HG03565 (cell line): ENCODE results near the gene EN2.
A peak's percentile ranks its signal among the peaks of the same experiment; 100 is the strongest.

ENCODE experiments used
- ATAC-seq: cut with Tn5 transposase; IDR thresholded peaks from one replicate; pipeline ENCODE4 v1.9.1; 2021; ENCODE audit warnings: mild to moderate bottlenecking, moderate library complexity; ENCODE audit not compliant: unreplicated experiment

EN2 gene

GRCh38 chr7:155462163-155462735 lies 4.3 kb downstream of the EN2 start:
- no peak for ATAC-seq

DNA sequence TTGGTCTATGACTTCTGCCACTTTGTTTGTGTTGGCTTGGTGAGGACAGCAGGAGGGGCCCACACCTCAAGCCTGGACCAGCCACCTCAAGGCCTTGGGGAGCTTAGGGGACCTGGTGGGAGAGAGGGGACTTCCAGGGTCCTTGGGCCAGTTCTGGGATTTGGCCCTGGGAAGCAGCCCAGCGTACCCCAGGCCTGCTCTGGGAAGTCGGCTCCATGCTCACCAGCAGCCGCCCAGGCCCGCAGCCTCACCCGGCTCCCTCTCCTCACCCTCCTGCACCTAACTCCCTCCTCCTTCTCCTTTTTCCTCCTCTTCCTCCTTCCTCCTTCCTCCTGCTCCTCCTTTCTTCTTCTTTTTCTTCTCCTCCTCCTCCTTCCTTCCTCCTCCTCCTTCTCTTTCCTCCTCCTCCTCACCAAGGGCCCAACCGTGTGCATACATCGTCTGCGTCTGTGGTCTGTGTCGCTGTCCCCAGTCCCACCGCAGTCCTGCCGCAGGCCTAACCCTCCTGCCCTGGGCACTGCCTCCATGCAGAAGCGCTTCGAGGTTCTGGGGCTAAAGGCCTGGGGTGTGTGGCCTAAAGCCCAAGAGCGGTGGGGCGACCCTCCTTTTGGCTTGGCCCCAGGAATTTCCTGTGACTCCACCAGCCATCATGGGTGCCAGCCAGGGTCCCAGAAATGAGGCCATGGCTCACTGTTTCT lies 5.3 kb downstream of the EN2 start:
- no peak for ATAC-seq

DNA sequence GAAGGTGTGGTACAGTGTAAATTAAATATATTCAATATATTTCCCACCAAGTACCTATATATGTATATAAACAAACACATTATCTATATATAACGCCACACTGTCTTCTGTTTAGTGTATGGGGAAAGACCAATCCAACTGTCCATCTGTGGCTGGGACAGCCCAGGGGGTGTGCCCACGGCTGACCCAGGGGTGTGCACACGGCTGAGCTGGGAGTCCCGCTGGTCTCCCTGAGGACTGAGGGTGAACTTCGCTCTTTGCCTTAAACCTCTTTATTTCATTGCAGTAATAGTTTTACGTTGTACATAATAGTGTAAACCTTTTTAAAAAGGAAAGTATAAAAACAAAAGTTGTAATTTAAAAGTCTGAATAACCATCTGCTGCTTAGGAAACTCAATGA lies 6.3 kb downstream of the EN2 start:
- no peak for ATAC-seq

GRCh38 chr7:155464948-155465739 lies 7.2 kb downstream of the EN2 start:
- ATAC-seq = no peak

GRCh38 chr7:155465761-155466141 lies 7.8 kb downstream of the EN2 start:
- ATAC-seq = no peak

DNA sequence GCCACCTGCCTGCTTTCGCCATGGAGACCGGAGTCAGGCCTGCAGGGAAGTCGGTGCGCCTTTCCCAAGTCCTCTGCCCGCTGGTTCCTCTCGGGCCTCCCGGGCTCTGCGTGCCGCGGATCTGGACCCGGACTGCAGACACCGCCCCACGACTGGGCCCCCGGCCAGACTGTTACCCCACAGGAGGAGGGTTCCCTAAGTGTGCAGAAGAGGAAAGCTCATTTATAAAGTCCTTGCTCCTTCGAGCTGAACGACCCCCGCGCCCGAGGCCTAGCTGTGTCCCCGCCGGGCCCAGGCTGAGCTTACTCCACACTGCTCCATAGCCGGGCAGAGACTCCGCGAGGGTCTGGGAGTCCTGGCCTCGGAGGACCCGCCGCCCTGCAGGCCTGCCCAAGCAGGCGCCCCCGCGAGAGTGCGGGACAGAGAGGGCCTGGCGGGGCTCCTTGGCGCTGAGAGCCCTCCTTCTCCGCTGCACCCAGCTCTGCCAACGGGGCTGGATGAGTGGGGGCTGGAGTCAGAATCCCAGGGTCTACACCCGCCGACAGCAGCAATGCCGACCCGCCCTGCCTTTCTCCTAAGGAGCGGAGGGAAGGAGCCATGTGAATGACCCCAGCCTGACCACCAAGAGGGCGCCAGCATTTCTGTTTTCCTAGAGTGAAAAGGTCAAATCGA lies 8.3 kb downstream of the EN2 start:
- no peak for ATAC-seq

DNA sequence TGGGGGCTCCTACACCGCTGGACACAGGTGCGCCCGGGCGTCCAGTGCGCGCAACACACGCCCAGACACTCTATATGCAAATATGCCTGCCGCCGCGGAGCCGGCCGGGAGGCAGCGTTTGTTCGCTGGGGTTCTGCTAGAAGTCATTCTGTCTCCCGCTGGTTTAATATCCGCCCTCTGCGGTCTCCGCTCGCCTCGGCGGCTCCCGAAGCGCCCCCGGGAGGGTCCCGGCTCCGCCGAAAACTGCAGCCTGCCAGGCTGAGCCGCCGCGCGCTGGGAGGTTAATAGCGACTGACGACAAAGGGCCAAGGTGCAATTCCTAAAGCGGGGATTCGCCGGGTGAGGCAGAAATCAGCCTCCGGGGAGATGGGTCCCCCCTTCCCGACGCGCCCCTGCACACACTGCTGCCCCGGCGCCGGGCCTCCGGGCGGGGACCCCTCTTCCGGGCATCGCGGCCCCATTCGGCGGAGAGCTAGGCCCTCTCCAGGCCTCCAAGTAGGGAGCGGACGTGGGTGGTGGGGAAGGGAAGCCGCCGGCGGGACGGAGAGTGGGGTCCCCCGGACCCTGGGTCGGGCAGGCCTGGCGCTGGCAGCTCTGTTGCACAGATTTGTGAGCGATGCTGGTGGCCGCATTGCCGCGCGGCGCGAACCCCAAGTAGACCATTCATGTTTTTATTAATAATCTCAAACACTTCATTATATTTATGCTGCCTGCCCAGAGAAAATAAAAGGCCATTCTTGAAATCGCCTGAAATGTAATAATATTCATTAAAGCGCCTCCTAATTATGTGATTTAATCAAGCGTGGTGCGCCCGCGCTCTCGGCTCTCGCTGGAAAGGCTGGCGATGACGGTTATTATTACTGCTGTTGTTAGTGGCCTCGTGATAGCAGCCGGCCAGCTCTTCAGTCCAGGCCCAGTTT lies 9.1 kb downstream of the EN2 start:
- no peak for ATAC-seq

DNA sequence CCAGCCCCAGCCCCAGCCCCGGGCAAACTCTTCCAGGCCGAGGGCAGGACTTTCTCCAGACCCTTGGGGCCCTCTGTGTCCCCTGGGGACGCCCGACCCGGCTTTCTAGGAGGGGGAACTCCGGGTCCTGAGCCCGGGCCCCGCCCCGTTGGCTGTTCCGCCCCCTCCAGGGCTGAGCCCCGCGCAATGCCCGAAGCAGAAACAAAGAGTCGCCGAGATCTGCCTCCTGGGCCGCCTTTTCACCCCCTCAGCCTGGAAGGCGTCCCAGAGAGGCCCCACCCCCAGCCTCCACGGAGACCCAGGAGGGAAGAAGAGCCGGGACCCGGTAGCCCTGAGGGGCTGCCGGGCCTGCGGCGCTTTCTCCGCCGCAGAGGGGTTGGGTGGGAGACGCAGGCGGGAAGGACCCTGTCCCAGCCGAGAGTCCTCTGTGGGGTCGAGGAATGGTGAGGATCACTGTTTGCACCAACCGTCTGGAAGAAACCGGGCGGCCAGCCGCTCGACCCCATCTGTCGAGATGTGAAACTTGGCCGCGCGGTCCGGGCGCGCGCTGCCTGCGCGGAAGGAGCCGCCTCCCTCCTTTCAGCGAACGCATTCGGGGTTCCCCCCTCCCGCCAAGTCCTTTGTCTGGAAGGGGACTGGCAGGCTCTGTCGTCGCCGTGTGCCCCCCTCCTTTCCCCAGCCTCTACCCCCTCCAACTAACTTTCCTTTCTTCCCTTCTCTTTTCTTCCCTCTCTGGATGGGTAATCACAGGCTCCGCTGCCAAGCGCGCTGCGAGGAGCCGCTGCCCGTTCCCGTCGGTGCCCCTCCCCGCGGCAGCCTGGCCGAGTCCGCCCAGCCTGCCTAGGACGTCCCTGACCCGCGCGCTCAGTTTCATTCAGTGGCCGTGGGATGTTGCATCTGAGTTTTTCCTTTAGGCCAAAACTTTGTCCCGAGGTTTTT lies 10.2 kb downstream of the EN2 start:
- no peak for ATAC-seq

DNA sequence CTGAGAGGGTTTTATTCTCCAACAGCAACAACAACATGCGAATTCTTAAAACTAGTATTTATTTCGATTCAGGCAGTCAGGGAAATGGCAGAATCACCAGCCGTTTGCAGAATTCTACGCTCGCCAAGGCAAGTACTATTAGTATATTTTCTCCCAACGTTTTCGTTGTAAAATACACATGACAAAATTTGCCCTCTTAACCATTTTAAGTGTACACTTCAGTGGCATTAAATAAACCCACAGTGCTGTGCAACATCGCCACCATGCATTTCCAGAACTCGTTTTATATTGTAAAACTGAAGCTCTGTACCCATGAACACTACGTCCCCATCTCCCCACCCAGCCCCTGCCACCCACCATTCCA lies 10.8 kb downstream of the EN2 start:
- no peak for ATAC-seq

DNA sequence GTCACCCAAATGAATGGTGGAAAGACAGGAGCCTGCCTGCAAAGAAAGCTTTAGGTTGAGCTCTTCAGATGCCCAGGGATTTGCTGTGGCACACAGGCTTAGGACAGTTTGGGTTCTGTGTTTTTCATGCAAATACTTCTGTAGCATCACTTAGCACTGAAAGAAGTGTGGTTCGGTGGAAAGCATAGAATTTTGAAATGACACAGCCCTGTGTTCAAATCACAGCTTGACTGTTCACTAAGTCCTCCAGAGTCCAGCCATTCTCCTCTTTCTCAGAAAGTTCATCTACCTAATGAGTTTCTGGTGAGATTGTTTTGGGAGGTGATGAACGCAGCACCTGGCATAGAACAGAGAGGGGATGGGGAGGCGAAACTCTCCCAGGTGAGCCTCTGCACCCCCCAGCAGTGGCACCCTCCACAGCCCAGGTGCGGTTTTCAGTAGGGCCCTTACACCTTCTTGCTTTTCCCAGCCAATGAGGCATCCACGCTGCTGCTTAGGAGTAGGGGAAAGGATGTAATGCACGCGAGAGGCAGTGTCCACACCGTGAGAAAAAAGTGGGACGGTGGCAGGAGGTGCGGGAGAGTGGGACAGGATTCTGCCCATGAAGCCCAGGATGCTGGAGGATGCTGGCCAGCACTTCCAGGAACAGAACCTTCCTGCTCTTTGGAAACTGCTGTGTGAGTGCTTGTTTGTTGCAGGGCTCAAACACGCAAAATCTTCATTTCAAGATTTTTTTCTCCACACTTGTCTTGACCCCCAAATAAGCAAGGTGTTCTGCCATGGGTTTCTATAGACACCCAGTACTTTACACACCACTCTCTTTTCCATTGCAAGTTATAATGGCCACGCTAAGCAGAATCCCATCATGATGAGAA lies 11.6 kb downstream of the EN2 start:
- no peak for ATAC-seq

GRCh38 chr7:155470186-155470487 lies 12.2 kb downstream of the EN2 start:
- ATAC-seq = no peak

DNA sequence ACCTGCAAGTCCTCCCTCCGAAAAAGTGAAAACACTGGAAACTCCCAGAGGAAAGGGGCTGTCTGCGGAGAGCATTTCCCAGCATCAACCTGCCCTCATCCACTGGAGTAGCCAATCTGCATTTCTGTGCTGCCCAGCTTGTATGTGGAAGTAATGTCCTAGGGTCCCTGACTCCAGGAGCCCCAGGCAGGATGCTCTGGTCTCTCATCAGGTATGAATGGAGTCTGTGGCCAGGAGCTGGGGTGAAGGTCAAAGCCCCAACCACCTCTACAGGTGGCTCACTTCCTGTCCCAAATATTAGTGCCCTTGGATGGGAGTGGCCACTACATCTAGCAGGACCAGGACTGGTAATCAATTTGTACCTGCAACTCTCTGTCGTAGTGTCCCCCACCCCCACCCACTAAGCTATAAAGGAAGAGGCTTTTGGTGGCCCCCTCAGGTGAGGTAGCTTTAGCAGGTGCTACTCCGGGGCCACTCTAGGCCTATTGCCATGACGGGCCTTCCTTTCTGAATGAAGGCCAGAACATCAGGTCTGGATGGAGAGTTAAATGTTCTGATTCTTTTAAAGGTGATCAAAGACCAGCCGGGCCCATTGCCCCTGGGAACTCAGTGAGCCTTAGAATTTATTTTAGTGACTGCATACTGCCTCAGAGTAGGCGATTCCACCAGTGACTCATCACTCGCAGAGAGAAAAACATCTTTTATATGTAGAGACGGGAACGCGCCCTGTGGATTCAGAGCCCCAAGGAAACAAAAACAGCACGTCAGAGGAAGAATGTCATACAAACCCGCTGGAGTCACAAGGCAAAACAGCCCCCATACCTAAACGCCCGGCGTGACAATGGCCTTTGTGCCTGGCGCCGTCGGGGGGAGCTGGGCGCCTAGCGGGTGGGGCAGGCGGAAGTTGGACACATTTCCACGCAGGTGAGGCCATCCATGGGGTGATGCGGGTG lies 13.0 kb downstream of the EN2 start:
- no peak for ATAC-seq

DNA sequence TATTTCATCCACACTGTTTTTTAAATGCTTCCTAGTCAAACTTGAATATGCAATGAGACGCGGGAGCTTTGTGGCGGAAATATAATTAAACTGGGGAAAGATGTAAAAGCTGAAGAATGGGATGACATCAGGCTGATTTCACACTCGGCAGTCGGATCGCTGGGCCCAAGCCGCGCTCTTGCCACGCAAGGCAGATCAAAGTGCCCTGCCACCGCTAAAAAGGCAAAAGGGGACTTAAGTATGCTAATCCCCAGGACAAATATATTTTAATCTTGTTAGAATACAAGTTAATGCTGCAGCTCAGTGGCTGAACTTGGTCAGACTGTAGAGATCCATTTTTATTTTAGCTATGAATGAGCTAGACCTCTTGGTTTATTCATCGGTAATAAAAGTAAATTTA lies 13.8 kb downstream of the EN2 start:
- ATAC-seq = no peak

GRCh38 chr7:155477476-155477875 lies 19.5 kb downstream of the EN2 start:
- peak; percentile 96 for ATAC-seq

DNA sequence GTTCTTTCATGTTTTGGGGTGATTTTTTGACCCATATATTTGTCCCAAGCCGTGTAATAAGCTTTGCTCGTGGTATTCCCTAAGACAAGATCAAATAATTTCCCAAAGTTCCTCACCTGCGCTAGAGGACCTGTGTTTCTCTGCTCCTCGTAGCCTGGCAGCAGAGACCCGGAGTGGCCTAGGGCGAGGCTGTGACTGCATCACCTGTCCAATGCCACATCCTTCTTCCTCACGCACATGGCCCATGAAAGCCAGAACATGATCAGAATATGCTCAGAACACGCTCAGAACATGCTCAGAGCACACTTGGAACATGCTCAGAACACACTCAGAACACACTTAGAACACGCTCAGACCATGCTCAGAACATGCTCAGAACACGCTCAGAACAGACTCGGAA lies 23.8 kb downstream of the EN2 start:
- no peak for ATAC-seq

DNA sequence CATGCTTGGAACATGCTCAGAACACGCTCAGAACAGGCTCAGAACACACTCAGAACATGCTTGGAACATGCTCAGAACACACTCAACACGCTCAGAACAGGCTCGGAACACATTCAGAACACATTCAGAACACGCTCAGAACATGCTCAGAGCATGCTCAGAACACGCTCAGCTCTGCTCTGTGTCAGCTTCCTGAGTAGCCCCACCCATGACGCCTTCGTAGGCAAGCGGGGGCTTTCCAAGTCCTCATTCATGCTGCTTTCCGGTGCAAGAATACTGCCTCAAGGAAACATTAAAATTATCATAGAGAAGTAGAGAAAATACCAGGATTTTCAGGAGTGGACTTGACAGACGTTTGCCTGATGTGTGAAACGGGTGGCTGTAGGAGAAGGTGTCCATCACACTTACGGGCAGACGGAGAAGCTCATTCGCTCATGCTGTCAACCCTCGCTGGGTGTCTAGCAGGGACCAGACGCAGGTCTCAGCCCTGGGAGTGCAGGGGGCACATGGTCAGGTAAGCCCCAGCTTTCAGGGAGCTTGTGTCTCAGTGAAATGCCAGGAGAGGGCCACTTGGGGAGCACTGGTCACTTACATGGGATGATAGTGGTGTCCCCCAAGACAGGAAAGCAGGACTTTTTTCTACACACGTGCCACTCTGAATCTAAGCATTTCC lies 24.7 kb downstream of the EN2 start:
- ATAC-seq = no peak

GRCh38 chr7:155483245-155483644 lies 25.3 kb downstream of the EN2 start:
- no peak for ATAC-seq
